DMS53 treated with DMSO at 0.1 percent for 48 hours (cell line): Measurements from ENCODE around the gene PRAMEF26.
"Not testable (repeated sequence)": the region's sequence is repeated elsewhere in the genome, so short reads cannot be mapped to it uniquely, and the experiment has no call there.

Source experiments
- DNase-seq: peaks from one replicate; lab custom pipeline; 2025; ENCODE audit not compliant: unreplicated experiment; lab: John Stamatoyannopoulos, UW

Gene PRAMEF26

GRCh38 chr1:13155909-13156308 is at the start of gene PRAMEF26:
TSS of gene PRAMEF26 (minus strand) at chr1:13156009. CDS start at chr1:13153095, 2,914 bp downstream.
- DNase-seq: not testable (repeated sequence)

- not testable (repeated sequence) for DNase-seq
These were observed 45.5 kb upstream of the PRAMEF26 start, which contains the start of gene PRAMEF13 for GRCh38 chr1:13201309-13201708. TSS of gene PRAMEF13 (minus strand) at chr1:13201409. CDS start at chr1:13199589, 1,820 bp downstream.

- not testable (repeated sequence) for DNase-seq
These were observed 15.7 kb upstream of the PRAMEF26 start, which contains the start of gene PRAMEF9 for GRCh38 chr1:13171548-13171947. TSS of gene PRAMEF9 (plus strand) at chr1:13171848. CDS start at chr1:13175281, 3,433 bp downstream.

GRCh38 chr1:13165531-13165930 is 9.7 kb upstream of the PRAMEF26 start, which contains the start of gene HNRNPCL4:
TSS of gene HNRNPCL4 (minus strand) at chr1:13165631. CDS start at chr1:13165467, 164 bp downstream.
- DNase-seq: not testable (repeated sequence)

- DNase-seq: not testable (repeated sequence)
These were observed 39.1 kb downstream of the PRAMEF26 start, which contains the start of gene HNRNPCL2 for GRCh38 chr1:13116754-13117153. TSS of gene HNRNPCL2 (minus strand) at chr1:13116854. CDS start at chr1:13116400, 454 bp downstream.
